ENCODE measurements around the gene IPO8. TPM values are rescaled to one million over a fixed set of nuclear protein-coding genes. Genes with fewer than 3 reads are reported as not detected.
A peak's percentile ranks its signal among the peaks of the same experiment; 100 is the strongest.

Gene IPO8
- total RNA-seq, 1 donor: 25.7 TPM

DNA sequence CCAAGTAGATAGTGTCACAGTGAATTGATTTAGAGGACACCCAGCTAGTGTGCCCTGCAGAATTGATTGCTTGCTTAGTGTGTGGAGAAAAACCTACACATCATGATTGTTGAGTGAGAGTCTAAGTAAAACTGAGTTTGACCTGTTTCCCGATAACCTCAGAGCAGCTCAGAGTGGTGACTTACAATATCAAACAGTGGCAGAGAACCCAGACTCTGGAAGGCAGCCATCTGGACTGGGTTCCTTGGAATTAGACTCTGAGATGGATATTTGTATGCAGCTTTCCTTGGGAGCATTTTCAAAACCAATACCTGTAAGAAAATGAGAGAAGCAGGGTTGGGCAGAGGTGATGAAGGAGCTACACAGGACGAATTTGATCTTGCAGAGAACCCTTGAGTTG is 109.8 kb downstream of the IPO8 start:
- no peak for DNase-seq (ENCODE audit: insufficient read length, low spot score, missing footprints)
- no peak overlapping the region for H3K4me2 ChIP-seq (ENCODE audit: insufficient read depth, low read length)
- no peaks in the 10 kb centered on the region for H3K79me2 ChIP-seq (ENCODE audit: insufficient read depth, low read length)
- no peak overlapping the region for H3K27ac ChIP-seq (ENCODE audit: low read depth, low read length)
- H3K9me3 ChIP-seq (ENCODE audit: low read depth, low read length): no peaks in the 10 kb centered on the region
- H3K4me1 ChIP-seq (ENCODE audit: insufficient read depth, low read length): no peaks in the 10 kb centered on the region
- TF ChIP-seq, protein P1, sequence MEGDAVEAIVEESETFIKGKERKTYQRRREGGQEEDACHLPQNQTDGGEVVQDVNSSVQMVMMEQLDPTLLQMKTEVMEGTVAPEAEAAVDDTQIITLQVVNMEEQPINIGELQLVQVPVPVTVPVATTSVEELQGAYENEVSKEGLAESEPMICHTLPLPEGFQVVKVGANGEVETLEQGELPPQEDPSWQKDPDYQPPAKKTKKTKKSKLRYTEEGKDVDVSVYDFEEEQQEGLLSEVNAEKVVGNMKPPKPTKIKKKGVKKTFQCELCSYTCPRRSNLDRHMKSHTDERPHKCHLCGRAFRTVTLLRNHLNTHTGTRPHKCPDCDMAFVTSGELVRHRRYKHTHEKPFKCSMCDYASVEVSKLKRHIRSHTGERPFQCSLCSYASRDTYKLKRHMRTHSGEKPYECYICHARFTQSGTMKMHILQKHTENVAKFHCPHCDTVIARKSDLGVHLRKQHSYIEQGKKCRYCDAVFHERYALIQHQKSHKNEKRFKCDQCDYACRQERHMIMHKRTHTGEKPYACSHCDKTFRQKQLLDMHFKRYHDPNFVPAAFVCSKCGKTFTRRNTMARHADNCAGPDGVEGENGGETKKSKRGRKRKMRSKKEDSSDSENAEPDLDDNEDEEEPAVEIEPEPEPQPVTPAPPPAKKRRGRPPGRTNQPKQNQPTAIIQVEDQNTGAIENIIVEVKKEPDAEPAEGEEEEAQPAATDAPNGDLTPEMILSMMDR (IDR thresholded peaks at IDR 0.05; ENCODE audit: extremely low read depth, low read depth, low read length): no peak
- no peaks in the 10 kb centered on the region for H3K36me3 ChIP-seq (ENCODE audit: insufficient read depth, low read length)
- H3K27me3 ChIP-seq (ENCODE audit: insufficient read depth, low read length): no peaks in the 10 kb centered on the region
- no peaks in the 10 kb centered on the region for H4K20me1 ChIP-seq (ENCODE audit: insufficient read depth, low read length)
- no peak overlapping the region for H3K4me3 ChIP-seq (ENCODE audit: insufficient read depth, low read length)
- no peak overlapping the region for H2AFZ ChIP-seq (ENCODE audit: low read length)

DNA sequence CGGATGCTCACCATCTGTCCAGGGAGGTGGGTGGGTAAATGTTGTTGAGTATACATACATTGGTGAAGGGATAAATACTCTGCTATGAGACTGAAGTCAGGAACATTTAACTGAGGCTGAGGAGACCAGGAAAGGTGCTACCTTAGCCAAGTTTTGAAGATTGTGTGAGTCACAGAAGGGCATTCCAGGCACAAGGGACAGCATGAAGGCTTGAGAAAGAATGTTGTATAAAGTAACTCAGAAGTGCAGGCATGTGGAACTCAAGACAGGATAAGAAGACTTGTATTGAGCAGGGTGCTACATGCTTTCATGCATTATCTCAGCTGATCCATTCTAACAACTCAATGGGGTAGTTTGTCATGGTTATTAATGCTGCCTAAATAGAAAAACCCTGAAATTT is 112.7 kb downstream of the IPO8 start:
- Histone ChIP-seq H3K27ac (ENCODE audit: low read depth, low read length) (no peak overlapping the region), H3K9me3 (ENCODE audit: low read depth, low read length) (no peaks in the 10 kb centered on the region), H3K27me3 (ENCODE audit: insufficient read depth, low read length) (no peaks in the 10 kb centered on the region), H3K79me2 (ENCODE audit: insufficient read depth, low read length) (no peaks in the 10 kb centered on the region), H4K20me1 (ENCODE audit: insufficient read depth, low read length) (no peaks in the 10 kb centered on the region), H3K36me3 (ENCODE audit: insufficient read depth, low read length) (no peaks in the 10 kb centered on the region), H3K4me2 (ENCODE audit: insufficient read depth, low read length) (no peak overlapping the region), H2AFZ (ENCODE audit: low read length) (no peak overlapping the region), H3K4me1 (ENCODE audit: insufficient read depth, low read length) (no peaks in the 10 kb centered on the region), H3K4me3 (ENCODE audit: insufficient read depth, low read length) (no peak overlapping the region)
- peak; percentile 58 for DNase-seq (ENCODE audit: insufficient read length, low spot score, missing footprints)
- TF ChIP-seq, protein P1 (IDR thresholded peaks at IDR 0.05; ENCODE audit: extremely low read depth, low read depth, low read length): no peak

DNA sequence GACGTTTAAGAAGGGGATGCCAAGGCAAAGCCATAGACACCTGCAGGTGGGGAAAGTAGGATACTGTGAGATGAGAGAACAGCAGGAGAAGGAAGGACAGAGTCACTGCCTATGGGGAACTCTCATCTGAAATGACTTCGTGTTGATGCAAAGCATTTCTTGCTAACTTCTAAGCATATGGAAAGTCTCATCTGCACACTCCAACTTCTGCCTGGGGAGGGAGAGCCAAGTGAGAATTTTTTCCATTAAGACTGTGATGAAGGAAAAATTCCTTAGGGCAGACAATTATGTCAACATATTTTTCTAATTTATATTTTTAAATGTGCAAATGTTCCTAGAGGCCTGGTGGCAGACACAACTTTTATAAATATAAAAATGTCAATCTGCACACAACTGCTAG is 115.3 kb downstream of the IPO8 start:
- no peak overlapping the region for H2AFZ ChIP-seq (ENCODE audit: low read length)
- no peaks in the 10 kb centered on the region for H3K79me2 ChIP-seq (ENCODE audit: insufficient read depth, low read length)
- H3K36me3 ChIP-seq (ENCODE audit: insufficient read depth, low read length): no peaks in the 10 kb centered on the region
- H3K27ac ChIP-seq (ENCODE audit: low read depth, low read length): no peak overlapping the region
- DNase-seq (ENCODE audit: insufficient read length, low spot score, missing footprints): no peak
- no peaks in the 10 kb centered on the region for H3K27me3 ChIP-seq (ENCODE audit: insufficient read depth, low read length)
- no peaks in the 10 kb centered on the region for H3K4me1 ChIP-seq (ENCODE audit: insufficient read depth, low read length)
- no peak overlapping the region for H3K4me2 ChIP-seq (ENCODE audit: insufficient read depth, low read length)
- no peaks in the 10 kb centered on the region for H4K20me1 ChIP-seq (ENCODE audit: insufficient read depth, low read length)
- H3K4me3 ChIP-seq (ENCODE audit: insufficient read depth, low read length): no peak overlapping the region
- H3K9me3 ChIP-seq (ENCODE audit: low read depth, low read length): no peaks in the 10 kb centered on the region
- TF ChIP-seq, protein P1 (IDR thresholded peaks at IDR 0.05; ENCODE audit: extremely low read depth, low read depth, low read length): no peak

Other genes with a start within 250 kb of the IPO8 start
- 32.9 and 42.7 TPM in 2 replicates for gene CAPRIN2, start 59.1 kb upstream of the IPO8 start, total RNA-seq
- 5.4 and 10.0 TPM in 2 replicates for gene TSPAN11, start 230.9 kb upstream of the IPO8 start, total RNA-seq

Measured in osteoblast (primary cell).